ENCODE results near the gene R3HDM1.
"Not testable (repeated sequence)": the region's sequence is repeated elsewhere in the genome, so short reads cannot be mapped to it uniquely, and the experiment has no call there.

Gene R3HDM1

GRCh38 chr2:135647836-135648579, 116.7 kb downstream of the R3HDM1 start:
- DNase-seq = no peak

DNA sequence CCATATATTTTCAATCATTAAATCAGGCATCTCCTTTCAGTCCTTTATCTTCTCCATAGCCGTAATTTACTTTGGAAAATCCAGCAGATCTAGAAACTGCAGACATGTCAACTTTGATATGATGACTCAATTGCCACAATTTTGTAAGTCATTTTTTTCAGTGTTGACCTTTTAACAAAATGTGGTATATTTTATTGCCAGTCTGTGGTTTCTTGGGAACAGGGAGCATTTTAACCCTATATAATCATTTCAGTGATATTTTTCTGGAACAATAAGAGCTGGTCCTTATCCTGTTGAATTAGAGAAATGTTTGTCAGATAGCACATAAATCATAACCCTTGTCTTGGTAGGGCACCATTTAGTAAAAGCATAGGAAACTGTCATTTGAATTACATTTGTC, 119.4 kb downstream of the R3HDM1 start:
- no peak for DNase-seq

DNA sequence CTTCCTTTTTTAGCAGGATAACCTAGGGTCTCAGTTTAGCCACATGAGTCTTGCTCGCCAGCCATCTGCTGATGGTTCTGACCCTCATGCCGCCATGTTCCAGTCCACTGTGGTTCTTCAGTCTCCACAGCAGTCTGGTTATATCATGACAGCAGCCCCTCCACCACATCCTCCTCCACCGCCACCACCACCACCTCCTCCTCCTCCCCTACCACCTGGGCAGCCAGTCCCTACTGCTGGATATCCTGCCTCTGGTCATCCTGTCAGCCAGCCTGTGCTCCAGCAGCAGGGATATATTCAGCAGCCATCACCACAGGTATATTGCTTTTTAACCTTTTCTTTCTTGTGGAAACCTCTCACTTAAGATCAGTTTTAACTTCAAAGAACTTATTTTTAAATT, 120.4 kb downstream of the R3HDM1 start:
- DNase-seq = no peak

GRCh38 chr2:135654239-135654638, 123.0 kb downstream of the R3HDM1 start:
- DNase-seq = not testable (repeated sequence)

DNA sequence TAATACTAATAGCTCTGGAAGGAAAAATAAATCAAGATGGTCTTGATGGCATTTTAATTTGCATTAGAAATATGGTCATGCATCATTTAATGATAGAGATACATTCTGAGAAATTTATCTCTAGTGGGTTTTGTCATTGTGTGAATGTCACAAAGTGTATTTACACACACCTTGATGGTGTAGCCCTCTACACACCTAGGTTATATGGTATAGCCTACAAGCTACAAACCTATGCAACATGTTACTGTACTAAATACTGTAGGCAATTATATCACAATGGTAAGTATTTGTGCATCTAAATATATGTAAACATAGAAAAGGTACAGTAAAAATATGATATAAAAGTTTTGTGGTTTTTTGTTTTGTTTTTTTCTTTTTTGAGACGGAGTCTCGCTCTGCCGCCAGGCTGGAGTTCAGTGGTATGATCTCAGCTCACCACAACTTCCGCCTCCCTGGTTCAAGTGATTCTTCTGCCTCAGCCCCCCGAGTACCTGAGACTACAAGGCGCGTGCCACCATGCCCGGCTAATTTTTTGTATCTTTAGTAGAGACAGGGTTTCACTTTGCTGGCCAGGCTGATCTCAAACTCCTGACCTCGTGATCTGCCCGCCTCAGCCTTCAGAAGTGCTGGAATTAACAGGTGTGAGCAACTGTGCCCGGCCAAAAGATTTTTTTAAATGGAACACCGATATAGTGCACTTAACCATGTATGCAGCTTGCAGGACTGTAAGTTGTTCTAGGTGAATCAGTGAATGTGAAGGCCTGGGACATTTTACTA, 126.7 kb downstream of the R3HDM1 start:
- DNase-seq = no peak

- no peak for DNase-seq
Measured at GRCh38 chr2:135662088-135662487, 130.8 kb downstream of the R3HDM1 start.

- no peak for DNase-seq
Measured at GRCh38 chr2:135663148-135663700, 131.9 kb downstream of the R3HDM1 start.

- DNase-seq = no peak
Measured at GRCh38 chr2:135664623-135665068, 133.4 kb downstream of the R3HDM1 start.

GRCh38 chr2:135667045-135667444, 135.8 kb downstream of the R3HDM1 start:
- DNase-seq = no peak

GRCh38 chr2:135674453-135674852, 143.2 kb downstream of the R3HDM1 start:
- no peak for DNase-seq

- DNase-seq = no peak
Measured at GRCh38 chr2:135676031-135676430, 144.7 kb downstream of the R3HDM1 start.

DNA sequence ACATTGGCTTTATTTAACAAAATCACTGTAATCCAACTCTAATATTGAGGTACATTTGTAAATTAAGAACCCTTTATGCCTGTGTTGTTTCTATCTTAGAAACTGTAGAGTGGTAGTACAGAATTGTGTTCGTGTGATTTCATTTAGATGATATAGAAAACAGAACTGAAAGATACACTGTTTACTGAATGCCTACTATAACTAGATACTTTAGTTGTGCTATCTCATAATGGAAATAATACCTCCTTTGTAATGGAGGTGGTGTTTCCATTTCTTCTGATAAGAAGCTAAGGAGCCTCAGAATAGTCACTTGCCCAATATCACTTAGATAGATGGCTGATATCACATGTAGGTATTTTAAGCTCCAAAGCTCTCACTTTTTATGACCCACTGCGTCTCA, 147.8 kb downstream of the R3HDM1 start:
- DNase-seq = no peak

DNA sequence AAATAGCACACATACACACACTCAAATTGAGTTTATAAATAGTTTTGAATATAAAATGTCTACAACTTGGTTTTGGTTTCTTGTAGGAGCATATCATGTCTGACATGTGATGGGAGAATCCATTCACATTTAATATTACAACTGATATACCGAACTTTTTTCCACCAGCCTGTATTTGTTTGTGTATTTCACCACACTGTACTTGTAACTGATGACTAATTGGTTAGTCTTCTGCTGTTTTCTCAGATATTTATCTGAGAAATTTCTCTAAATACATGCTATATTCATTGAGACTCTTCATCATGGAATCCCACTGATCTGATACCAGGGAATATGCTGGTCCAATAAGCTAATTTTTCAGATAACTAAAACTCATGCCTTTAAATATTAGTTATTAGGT, 154.1 kb downstream of the R3HDM1 start:
- no peak for DNase-seq

DNA sequence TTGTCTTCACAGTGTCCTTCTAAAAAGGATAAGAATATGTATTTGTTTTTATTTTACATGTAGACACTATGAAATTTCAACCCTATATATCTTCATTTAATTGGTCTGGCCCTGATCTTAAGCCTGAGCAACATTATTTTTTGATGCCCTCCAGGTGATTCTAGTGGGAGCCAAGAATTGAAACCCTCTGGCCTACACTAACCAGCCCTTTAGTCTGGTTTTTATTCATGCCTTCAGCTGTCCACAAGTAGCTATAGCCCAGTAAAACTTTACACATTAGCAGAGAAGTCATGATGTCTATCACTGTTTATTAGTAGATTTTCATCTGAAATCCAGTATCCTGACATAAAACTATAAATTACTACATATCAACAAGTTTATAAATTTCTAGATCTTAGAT, 157.7 kb downstream of the R3HDM1 start:
- DNase-seq = no peak

- no peak for DNase-seq
Measured at GRCh38 chr2:135689679-135690078, 158.4 kb downstream of the R3HDM1 start.

- DNase-seq = no peak
Measured at GRCh38 chr2:135694711-135695110, 163.4 kb downstream of the R3HDM1 start.

GRCh38 chr2:135698838-135699237, 167.6 kb downstream of the R3HDM1 start:
- no peak for DNase-seq

- no peak for DNase-seq
Measured at GRCh38 chr2:135701442-135701841, 170.2 kb downstream of the R3HDM1 start.

GRCh38 chr2:135703300-135703699, 172.0 kb downstream of the R3HDM1 start:
- no peak for DNase-seq

GRCh38 chr2:135704075-135704474, 172.8 kb downstream of the R3HDM1 start:
- DNase-seq = not testable (repeated sequence)

DNA sequence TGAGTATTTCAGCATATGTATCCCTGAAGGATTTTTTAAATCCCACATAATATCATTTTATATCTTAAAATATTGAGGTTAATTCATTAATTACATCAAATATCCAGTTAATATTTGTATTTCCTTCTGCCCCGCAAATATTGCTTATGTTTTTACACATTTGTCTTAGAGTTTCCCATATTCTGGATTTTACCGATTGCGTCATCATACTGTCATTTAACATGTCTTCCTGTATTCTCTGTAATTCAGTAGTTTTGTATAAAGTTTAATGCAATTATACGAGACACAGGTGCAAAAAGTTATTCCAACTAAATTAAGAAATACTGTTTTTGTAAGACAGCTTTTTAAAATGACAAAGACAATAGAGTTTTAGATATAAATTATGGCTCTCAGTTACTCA, 176.9 kb downstream of the R3HDM1 start:
- no peak for DNase-seq

DNA sequence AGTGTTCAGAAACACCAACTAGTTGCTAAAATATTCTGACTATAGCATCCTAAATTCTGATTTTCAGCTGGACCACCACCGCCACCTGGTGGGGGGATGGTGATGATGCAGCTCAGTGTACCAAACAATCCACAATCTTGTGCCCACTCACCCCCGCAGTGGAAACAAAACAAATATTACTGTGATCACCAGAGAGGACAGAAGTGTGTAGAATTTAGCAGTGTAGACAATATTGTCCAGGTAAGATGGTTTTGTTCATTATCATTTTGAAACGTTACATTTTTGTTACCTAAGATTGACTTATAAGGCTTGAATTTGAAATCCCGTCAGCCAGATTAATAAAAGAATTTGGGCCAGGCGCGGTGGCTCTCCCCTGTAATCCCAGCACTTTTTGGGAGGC, 178.7 kb downstream of the R3HDM1 start:
- DNase-seq = no peak

DNA sequence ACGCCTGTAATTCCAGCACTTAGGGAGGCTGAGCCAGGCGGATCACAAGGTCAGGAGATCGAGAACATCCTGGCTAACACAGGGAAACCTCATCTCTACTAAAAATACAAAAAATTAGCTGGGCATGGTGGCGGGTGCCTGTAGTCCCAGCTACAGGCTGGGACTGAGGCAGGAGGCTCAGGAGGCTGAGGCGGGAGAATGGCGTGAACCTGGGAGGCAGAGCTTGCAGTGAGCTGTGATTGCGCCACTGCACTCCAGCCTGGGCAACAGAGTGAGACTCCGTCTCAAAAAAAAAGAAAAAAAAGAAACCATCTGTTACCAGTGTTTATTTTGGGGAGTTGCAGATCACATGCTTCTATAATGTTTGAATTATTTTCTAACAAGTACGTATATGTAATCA, 183.8 kb downstream of the R3HDM1 start:
- not testable (repeated sequence) for DNase-seq

Measured in NCI-H1417 treated with DMSO at 0.1 percent for 48 hours (cell line).